Activated CD8-positive, alpha-beta memory T cell treated with anti-CD3 and anti-CD28 coated beads, Interleukin-2, amount 10 ng/mL, durations not matched to agents 7 days and 5 days (primary cell): ENCODE measurements around the gene THBS1. TPM values are rescaled to one million over a fixed set of nuclear protein-coding genes. Genes with fewer than 3 reads are reported as not detected.

Experiments used
- ATAC-seq: fragments of 150-1000 bp; cut with Tn5 transposase; one replicate; pipeline ENCODE4 v1.10.0; 2021; ENCODE audit warnings: moderate library complexity
- CTCF ChIA-PET: fragments of 350-600 bp; sonication (Branson Sonifier 250); formaldehyde crosslinking; loops from one replicate; lab custom pipeline; 2021; ENCODE audit warnings: antibody characterized with exemption; lab: Charles Lee
- DNase-seq: peaks from one replicate; pipeline ENCODE4 v3.0.0-alpha.2; 2020
- H3K27ac Mint-ChIP-seq: one replicate; pipeline ENCODE4 v1.8.0; 2021; ENCODE audit warnings: mild to moderate bottlenecking, mixed read lengths
- H3K27me3 Mint-ChIP-seq: one replicate; pipeline ENCODE4 v1.8.0; 2021; ENCODE audit warnings: mixed read lengths
- H3K36me3 Mint-ChIP-seq: one replicate; pipeline ENCODE4 v1.8.0; 2021; ENCODE audit warnings: mild to moderate bottlenecking, mixed read lengths
- H3K4me1 Mint-ChIP-seq: one replicate; pipeline ENCODE4 v1.8.0; 2021; ENCODE audit warnings: mixed read lengths
- H3K4me3 Mint-ChIP-seq: one replicate; pipeline ENCODE4 v1.8.0; 2021; ENCODE audit warnings: mild to moderate bottlenecking, moderate library complexity, mixed read lengths
- H3K9me3 Mint-ChIP-seq: one replicate; pipeline ENCODE4 v1.8.0; 2022; ENCODE audit warnings: low read depth, mixed read lengths
- total RNA-seq, 2 experiments: library from RNA; stranded (reverse); gene quantifications; one replicate each; pipeline ENCODE4 v1.2.3, GENCODE V29; 2021

Gene THBS1
- total RNA-seq, 2 experiments from 2014 or later = 0.91 to 1.4 TPM

DNA sequence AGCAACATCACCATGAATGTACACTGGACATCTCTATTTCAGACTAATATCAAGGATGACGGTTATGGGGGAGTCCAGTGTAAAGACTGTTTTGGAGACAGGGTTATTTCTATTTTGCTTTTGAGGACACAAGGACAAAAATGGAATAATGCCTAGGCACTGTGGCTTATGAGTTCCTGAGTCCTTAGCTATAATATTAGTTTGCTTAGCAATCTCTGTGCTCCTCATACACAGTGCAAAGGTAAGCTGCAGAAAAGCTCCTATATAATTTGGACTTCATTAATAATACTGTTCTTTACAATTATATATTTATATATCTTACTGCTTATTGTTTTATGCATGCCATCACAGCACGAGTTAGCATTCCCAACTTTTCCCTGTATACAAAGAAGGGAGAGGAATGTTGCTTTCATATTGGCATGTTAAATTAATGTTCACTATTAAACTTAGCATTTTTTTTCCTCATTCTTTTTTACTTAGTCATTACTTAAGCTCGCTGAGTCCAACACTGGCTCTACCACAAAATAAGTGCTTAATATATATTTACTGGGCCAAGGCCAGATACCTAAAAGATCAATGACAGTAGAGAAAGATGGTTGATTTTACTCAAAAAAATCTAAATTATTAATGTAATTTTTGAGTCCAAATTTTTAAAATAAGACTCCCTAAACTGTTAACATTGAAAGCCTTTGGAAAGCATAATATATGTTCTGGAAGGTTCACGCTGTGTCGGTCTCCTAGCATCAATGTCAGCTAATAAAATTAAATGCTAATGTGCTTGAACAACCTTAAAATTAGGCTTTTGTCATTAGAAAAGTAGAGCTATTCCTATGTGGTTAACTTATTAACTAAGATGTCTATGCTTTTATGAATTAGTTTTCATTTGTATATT lies 13.8 kb downstream of the THBS1 start:
- no peak overlapping the region for H3K4me3 Mint-ChIP-seq
- peaks cover 8% of the 10 kb centered on the region for H3K4me1 Mint-ChIP-seq
- no peak overlapping the region for H3K27ac Mint-ChIP-seq
- no peaks in the 10 kb centered on the region for H3K36me3 Mint-ChIP-seq
- DNase-seq (no peak), ATAC-seq (no peak)
- no peaks in the 10 kb centered on the region for H3K9me3 Mint-ChIP-seq
- CTCF ChIA-PET = interaction anchor here (0.9 to 2.3 kb wide), 6 partner anchors 12 to 163 kb away, joined by 3 to 30 read pairs (median 8); partner anchors contain the start of gene THBS1
- peaks cover 7% of the 10 kb centered on the region for H3K27me3 Mint-ChIP-seq

DNA sequence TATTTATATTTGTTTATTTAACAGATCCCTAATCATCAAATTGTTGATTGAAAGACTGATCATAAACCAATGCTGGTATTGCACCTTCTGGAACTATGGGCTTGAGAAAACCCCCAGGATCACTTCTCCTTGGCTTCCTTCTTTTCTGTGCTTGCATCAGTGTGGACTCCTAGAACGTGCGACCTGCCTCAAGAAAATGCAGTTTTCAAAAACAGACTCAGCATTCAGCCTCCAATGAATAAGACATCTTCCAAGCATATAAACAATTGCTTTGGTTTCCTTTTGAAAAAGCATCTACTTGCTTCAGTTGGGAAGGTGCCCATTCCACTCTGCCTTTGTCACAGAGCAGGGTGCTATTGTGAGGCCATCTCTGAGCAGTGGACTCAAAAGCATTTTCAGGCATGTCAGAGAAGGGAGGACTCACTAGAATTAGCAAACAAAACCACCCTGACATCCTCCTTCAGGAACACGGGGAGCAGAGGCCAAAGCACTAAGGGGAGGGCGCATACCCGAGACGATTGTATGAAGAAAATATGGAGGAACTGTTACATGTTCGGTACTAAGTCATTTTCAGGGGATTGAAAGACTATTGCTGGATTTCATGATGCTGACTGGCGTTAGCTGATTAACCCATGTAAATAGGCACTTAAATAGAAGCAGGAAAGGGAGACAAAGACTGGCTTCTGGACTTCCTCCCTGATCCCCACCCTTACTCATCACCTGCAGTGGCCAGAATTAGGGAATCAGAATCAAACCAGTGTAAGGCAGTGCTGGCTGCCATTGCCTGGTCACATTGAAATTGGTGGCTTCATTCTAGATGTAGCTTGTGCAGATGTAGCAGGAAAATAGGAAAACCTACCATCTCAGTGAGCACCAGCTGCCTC lies 14.7 kb downstream of the THBS1 start:
- CTCF ChIA-PET = interaction anchor here (0.7 to 2.3 kb wide), 7 partner anchors 13 to 162 kb away, joined by 3 to 30 read pairs (median 8); partner anchors contain the start of gene THBS1
- Mint-ChIP-seq H3K9me3 (no peaks in the 10 kb centered on the region), H3K27me3 (peaks cover 7% of the 10 kb centered on the region), H3K27ac (no peak overlapping the region), H3K36me3 (no peaks in the 10 kb centered on the region), H3K4me3 (no peak overlapping the region), H3K4me1 (peaks cover 8% of the 10 kb centered on the region)
- DNase-seq = no peak
- ATAC-seq = no peak

DNA sequence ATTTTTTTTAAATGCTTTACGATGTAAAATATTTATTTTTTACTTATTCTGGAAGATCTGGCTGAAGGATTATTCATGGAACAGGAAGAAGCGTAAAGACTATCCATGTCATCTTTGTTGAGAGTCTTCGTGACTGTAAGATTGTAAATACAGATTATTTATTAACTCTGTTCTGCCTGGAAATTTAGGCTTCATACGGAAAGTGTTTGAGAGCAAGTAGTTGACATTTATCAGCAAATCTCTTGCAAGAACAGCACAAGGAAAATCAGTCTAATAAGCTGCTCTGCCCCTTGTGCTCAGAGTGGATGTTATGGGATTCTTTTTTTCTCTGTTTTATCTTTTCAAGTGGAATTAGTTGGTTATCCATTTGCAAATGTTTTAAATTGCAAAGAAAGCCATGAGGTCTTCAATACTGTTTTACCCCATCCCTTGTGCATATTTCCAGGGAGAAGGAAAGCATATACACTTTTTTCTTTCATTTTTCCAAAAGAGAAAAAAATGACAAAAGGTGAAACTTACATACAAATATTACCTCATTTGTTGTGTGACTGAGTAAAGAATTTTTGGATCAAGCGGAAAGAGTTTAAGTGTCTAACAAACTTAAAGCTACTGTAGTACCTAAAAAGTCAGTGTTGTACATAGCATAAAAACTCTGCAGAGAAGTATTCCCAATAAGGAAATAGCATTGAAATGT lies 15.6 kb downstream of the THBS1 start:
- CTCF ChIA-PET = interaction anchor here (0.7 to 1.3 kb wide), 2 partner anchors 14 to 101 kb away, joined by 3 read pairs; no protein-coding TSS in a partner anchor
- H3K27me3 Mint-ChIP-seq = peaks cover 5% of the 10 kb centered on the region
- no peaks in the 10 kb centered on the region for H3K9me3 Mint-ChIP-seq
- H3K27ac Mint-ChIP-seq = no peak overlapping the region
- no peak for DNase-seq
- no peaks in the 10 kb centered on the region for H3K36me3 Mint-ChIP-seq
- no peak overlapping the region for H3K4me3 Mint-ChIP-seq
- ATAC-seq = no peak
- peaks cover 8% of the 10 kb centered on the region for H3K4me1 Mint-ChIP-seq

DNA sequence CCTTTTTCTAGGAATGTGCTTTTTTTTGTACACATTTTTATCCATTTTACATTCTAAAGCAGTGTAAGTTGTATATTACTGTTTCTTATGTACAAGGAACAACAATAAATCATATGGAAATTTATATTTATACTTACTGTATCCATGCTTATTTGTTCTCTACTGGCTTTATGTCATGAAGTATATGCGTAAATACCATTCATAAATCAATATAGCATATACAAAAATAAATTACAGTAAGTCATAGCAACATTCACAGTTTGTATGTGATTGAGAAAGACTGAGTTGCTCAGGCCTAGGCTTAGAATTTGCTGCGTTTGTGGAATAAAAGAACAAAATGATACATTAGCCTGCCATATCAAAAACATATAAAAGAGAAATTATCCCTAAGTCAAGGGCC lies 16.5 kb downstream of the THBS1 start:
- ATAC-seq (no peak), DNase-seq (no peak)
- Mint-ChIP-seq H3K36me3 (no peaks in the 10 kb centered on the region), H3K27me3 (peaks cover 5% of the 10 kb centered on the region), H3K27ac (no peak overlapping the region), H3K4me1 (peaks cover 8% of the 10 kb centered on the region), H3K9me3 (no peaks in the 10 kb centered on the region), H3K4me3 (no peak overlapping the region)
- CTCF ChIA-PET = interaction anchor here (1.6 kb wide), 1 partner anchor 25 kb away, joined by 6 read pairs; no protein-coding TSS in a partner anchor

- Mint-ChIP-seq H3K9me3 (no peaks in the 10 kb centered on the region), H3K36me3 (no peaks in the 10 kb centered on the region), H3K4me3 (no peak overlapping the region), H3K27ac (no peak overlapping the region), H3K27me3 (peaks cover 5% of the 10 kb centered on the region), H3K4me1 (peaks cover 8% of the 10 kb centered on the region)
- no peak for DNase-seq
- no peak for ATAC-seq
- CTCF ChIA-PET = interaction anchor here (0.9 to 1.6 kb wide), 2 partner anchors 11 to 24 kb away, joined by 4 to 6 read pairs; no protein-coding TSS in a partner anchor
Measured at GRCh38 chr15:39597751-39598185, 16.9 kb downstream of the THBS1 start.

DNA sequence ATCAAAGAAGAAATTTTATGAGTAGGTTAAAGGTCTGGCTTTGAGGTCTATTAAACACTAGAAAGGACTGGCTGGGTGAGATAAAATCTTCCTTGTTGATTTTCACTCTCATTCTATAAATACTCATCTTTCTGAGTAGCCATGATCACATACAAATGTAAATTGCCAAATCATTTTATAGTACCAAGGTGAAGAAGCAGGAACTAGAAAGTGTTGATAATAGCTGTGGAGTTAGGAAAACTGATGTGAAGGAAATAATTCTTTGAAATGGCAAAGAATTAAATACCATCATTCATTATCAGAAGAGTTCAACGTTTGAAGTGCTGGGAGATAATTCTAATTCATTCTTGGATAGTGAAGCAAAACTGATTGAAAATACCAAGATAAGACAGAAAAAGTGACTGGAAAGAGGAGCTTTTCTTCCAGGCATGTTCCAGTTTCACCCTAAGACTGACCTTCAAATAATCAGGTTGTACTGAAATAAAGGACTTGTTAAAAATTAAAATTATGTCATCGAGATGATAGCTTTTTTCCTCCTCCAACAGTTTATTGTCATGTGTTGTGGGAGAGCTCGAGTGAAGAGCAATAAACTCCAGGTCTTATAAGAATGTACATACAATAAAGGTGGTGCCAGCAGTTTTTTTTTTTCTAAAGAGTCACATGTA lies 17.4 kb downstream of the THBS1 start:
- H3K36me3 Mint-ChIP-seq = no peaks in the 10 kb centered on the region

DNA sequence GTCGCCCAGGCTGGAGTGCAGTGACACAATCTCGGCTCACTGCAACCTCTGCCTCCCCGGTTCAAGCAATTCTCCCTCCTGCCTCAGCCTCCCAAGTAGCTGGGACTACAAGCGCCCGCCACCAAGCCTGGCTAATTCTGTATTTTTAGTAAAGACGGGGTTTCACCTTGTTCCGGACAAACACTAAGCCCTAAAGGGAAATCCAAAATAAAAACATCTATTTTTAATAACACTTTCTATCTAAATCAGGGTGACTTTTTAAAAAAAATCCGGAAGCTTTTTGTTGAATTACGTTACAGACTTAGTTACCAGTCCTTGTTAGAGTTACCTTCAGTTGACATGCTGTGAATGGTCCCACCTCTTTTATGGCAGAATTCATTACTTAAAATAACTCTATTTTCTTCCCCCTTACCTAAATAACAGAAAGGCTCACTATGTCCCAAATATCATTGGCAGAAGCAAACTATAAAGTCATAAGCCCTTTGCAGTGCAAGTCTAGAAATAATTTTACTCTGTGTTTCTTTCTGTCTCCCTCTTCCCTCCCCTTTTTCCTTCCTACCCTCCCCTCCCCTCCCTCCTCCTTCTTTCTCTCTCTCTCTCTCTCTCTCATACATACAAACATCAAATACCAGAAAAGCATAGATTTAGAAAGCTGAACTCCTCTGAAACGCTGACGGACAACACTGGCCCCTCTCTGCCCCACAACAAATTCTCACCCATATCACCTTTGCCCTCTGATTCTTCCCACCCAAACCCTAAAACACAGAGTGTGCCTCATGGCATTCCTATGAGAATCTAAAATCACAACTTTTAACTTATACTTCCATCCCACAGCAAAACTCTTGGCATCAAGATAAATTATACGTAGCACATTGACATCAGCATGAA lies 18.3 kb downstream of the THBS1 start:
- Mint-ChIP-seq H3K27ac (no peak overlapping the region), H3K9me3 (no peaks in the 10 kb centered on the region)

More for the DNA sequence above, 17.4 kb downstream of the THBS1 start:
- Mint-ChIP-seq H3K27ac (no peak overlapping the region), H3K27me3 (peaks cover 5% of the 10 kb centered on the region), H3K4me1 (peaks cover 8% of the 10 kb centered on the region), H3K9me3 (no peaks in the 10 kb centered on the region), H3K4me3 (no peak overlapping the region)
- CTCF ChIA-PET = interaction anchor here (0.9 to 1.6 kb wide), 2 partner anchors 10 to 24 kb away, joined by 4 to 6 read pairs; no protein-coding TSS in a partner anchor
- ATAC-seq (no peak), DNase-seq (no peak)

DNA sequence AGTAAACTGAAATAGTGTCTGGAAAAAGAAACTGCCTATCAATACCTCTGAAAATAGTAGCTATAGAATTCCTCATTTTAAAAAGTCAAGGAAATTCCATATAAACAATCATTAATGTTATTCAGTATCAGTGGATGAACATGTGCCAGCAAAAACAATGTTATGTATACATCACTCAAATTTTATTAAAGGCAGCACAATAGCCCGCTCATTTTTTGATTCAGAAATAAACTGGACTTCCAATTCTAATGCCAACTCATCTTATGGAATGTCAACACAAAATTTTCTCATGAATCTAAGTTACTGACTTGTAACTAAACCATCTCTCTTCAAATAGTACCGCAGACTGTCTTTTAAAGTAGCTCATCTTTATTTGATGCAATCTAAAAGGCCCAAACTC lies 19.0 kb downstream of the THBS1 start:
- ATAC-seq = no peak
- no peak for DNase-seq
- no peaks in the 10 kb centered on the region for H3K9me3 Mint-ChIP-seq
- H3K27ac Mint-ChIP-seq = no peak overlapping the region
- no peaks in the 10 kb centered on the region for H3K4me1 Mint-ChIP-seq
- H3K27me3 Mint-ChIP-seq = peaks cover 5% of the 10 kb centered on the region
- CTCF ChIA-PET = interaction anchor here (0.7 to 1.1 kb wide), 2 partner anchors 9 to 11 kb away, joined by 3 read pairs; no protein-coding TSS in a partner anchor
- no peaks in the 10 kb centered on the region for H3K36me3 Mint-ChIP-seq
- H3K4me3 Mint-ChIP-seq = no peak overlapping the region

More for the DNA sequence above, 18.3 kb downstream of the THBS1 start:
- no peak overlapping the region for H3K4me3 Mint-ChIP-seq
- ATAC-seq (no peak), DNase-seq (no peak)
- H3K36me3 Mint-ChIP-seq = no peaks in the 10 kb centered on the region
- H3K4me1 Mint-ChIP-seq = peaks cover 3% of the 10 kb centered on the region
- peaks cover 5% of the 10 kb centered on the region for H3K27me3 Mint-ChIP-seq
- CTCF ChIA-PET = interaction anchor here (0.7 to 1.6 kb wide), 4 partner anchors 9 to 23 kb away, joined by 3 to 6 read pairs (median 4); no protein-coding TSS in a partner anchor

DNA sequence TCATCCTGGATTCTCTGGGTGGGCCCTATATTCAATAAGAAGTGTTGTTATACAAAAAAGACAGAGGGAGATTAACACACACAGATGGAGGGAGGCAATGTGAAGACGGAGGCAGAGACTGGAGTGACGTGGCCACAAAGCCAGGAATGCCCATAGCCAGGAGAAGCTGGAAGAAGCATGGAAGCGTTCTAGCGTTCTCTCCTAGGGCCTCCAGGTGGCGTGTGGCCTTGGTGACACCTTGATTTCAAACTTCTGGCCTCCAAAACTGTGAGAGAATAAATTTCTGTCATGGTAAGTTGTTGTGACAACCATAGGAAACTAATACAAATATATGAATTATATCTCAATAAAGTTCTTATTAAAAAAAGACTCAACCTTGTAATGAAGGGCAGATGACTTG lies 21.3 kb downstream of the THBS1 start:
- no peaks in the 10 kb centered on the region for H3K9me3 Mint-ChIP-seq
- DNase-seq = no peak
- no peak overlapping the region for H3K27ac Mint-ChIP-seq
- no peak for ATAC-seq
- peaks cover 2% of the 10 kb centered on the region for H3K36me3 Mint-ChIP-seq
- H3K4me3 Mint-ChIP-seq = no peak overlapping the region
- no peaks in the 10 kb centered on the region for H3K27me3 Mint-ChIP-seq
- CTCF ChIA-PET = interaction anchor here (1.4 kb wide), 1 partner anchor 155 kb away, joined by 4 read pairs; no protein-coding TSS in a partner anchor
- H3K4me1 Mint-ChIP-seq = no peaks in the 10 kb centered on the region

DNA sequence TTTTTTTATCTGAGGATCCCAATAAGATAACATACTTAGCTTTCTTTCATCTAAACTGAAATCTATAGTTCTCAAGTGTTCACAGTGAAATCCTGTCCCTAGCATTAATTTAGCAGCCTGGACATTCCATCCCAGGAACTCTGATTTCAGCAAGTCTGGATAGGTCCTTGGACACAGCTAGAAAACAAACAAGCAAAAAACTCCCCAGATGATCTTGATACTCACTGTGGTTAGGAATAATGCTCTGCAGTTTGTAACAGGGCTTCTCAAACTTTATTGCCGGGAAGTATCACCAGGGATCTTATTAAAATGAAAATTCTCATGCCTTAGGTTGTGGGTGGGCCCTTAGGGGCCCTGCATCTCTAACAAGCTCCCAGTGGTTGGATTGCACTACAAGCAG lies 24.3 kb downstream of the THBS1 start:
- no peak for DNase-seq

More for the DNA sequence above, 24.3 kb downstream of the THBS1 start:
- ATAC-seq = no peak
- H3K4me1 Mint-ChIP-seq = peaks cover 16% of the 10 kb centered on the region
- H3K27ac Mint-ChIP-seq = no peak overlapping the region
- H3K4me3 Mint-ChIP-seq = no peak overlapping the region
- H3K36me3 Mint-ChIP-seq = peaks cover 15% of the 10 kb centered on the region
- H3K27me3 Mint-ChIP-seq = no peaks in the 10 kb centered on the region
- CTCF ChIA-PET = interaction anchor here (0.8 to 1.7 kb wide), 3 partner anchors 14 to 152 kb away, joined by 3 to 6 read pairs (median 4); no protein-coding TSS in a partner anchor
- H3K9me3 Mint-ChIP-seq = peaks cover 7% of the 10 kb centered on the region
